Kidney (tissue), 14 donors: Measurements from ENCODE around the gene HPSE. TPM values are rescaled to one million over a fixed set of nuclear protein-coding genes. Genes with fewer than 3 reads are reported as not detected.

Source experiments
- DNase-seq, 5 donors: peaks; one replicate each; pipeline ENCODE4 v3.0.0-alpha.2; 2013 to 2020
- FAIRE-seq: peaks from 2 replicates; lab custom pipeline; 2012; peaks lifted over from hg19 to GRCh38; lab: Jason Lieb, UNC
- H3K27ac ChIP-seq, 2 donors: one replicate each; pipeline ENCODE4 v1.7.0; 2013; ENCODE audit warnings: low read depth in 2 of 2, low read length in 2 of 2, inconsistent platforms in 1 of 2
- H3K27me3 ChIP-seq: one replicate; pipeline ENCODE4 v1.7.1; 2013; ENCODE audit warnings: low read length, inconsistent platforms; ENCODE audit not compliant: control insufficient read depth, insufficient read depth
- H3K36me3 ChIP-seq, 3 donors: one replicate each; pipeline versions ENCODE4 v1.7.0 to v1.7.1; 2013; ENCODE audit warnings: low read length in 3 of 3, control low read depth in 1 of 3, inconsistent platforms in 1 of 3; ENCODE audit not compliant: insufficient read depth in 3 of 3, control insufficient read depth in 2 of 3
- H3K4me1 ChIP-seq, 3 donors: one replicate each; pipeline versions ENCODE4 v1.7.0 to v1.7.1; 2013; ENCODE audit warnings: low read length in 3 of 3, inconsistent platforms in 1 of 3, low read depth in 1 of 3; ENCODE audit not compliant: control insufficient read depth in 2 of 3, insufficient read depth in 2 of 3
- H3K4me3 ChIP-seq, 3 donors: one replicate each; pipeline versions ENCODE4 v1.7.0 to v1.8.1; 2013; ENCODE audit warnings: low read length in 3 of 3, control low read depth in 1 of 3, inconsistent platforms in 1 of 3
- H3K9ac ChIP-seq, 3 donors: one replicate each; pipeline versions ENCODE4 v1.7.0 to v1.7.1; 2013; ENCODE audit warnings: low read length in 3 of 3, control low read depth in 1 of 3, inconsistent platforms in 1 of 3
- H3K9me3 ChIP-seq, 3 donors: one replicate each; pipeline versions ENCODE4 v1.7.0 to v1.7.1; 2013; ENCODE audit warnings: low read length in 3 of 3, control low read depth in 1 of 3, inconsistent platforms in 1 of 3; ENCODE audit not compliant: control insufficient read depth in 2 of 3, insufficient read depth in 1 of 3
- CTCF ChIP-seq: IDR thresholded peaks from 3 replicates; pipeline ENCODE4 v1.5.1; 2012; ENCODE audit warnings: mild to moderate bottlenecking, moderate library complexity, borderline replicate concordance; ENCODE audit not compliant: insufficient read depth; ENCODE audit errors: extremely low read depth
- intact Hi-C: fragments of 100-400 bp; cut with DNase I; formaldehyde crosslinking; loops from one replicate; pipeline ENCODE4 v1.11.1; 2022
- polyA plus RNA-seq: library from polyadenylated mRNA; stranded (reverse); fragments of 350-450 nt; fragmentation: Illumina TruSeq; extraction: RNeasy Lipid Tissue Mini Kit (QIAGEN cat#74804); gene quantifications from one replicate; pipeline ENCODE4 v1.2.3, GENCODE V29; 2014; ENCODE audit warnings: low read depth, low replicate concordance; ENCODE audit not compliant: insufficient read depth
- total RNA-seq: library from RNA; stranded (reverse); fragmentation: NEBNext Ultra II Directional; extraction: Animal tissue kit (Norgen Biotek cat#: 25700); gene quantifications from one replicate; pipeline ENCODE4 v1.2.1, GENCODE V29; 2021
- donor health status: control.
- donor health status: control.
- donor health status: control.
- donor health status: control.
- donor health status: control.
- donor health status: DM: yes; HTN: yes; CAD: no.
- donor health status: Normal renal cell carcinoma (clear cell type).

HPSE gene
- total and polyA plus RNA-seq, 2 donors from 2014 or later = 1.9 to 6.8 TPM

DNA sequence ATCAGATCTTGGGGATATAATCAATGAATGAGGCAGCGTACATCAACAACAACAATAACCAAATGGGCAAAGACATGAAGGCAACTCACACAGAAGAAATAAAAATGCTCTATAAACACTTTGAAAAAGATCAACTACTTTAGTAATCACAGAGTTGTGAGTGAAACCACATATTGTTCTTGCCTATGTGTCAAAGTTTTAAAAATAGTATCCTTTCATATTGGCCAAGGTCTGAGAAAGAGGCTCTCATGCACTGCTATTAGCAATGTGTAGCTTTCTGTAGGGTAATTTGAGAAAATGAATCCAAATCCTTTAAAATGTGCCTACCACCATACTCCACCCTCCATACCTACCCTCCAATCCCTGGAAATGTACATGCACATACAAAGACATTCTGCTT, 75.1 kb downstream of the HPSE start:
- H3K4me1 ChIP-seq = peaks cover 0 to 2% (median 0%) of the 10 kb centered on the region in 3 donors
- no peaks in the 10 kb centered on the region for H3K27me3 ChIP-seq
- H3K27ac ChIP-seq = no peak overlapping the region
- no peaks in the 10 kb centered on the region for H3K36me3 ChIP-seq
- H3K9ac ChIP-seq = no peak overlapping the region
- H3K9me3 ChIP-seq = no peaks in the 10 kb centered on the region
- DNase-seq = no peak
- H3K4me3 ChIP-seq = no peak overlapping the region
- intact Hi-C loops = no loop called here
- no peak for TF ChIP-seq CTCF
- FAIRE-seq = no peak

DNA sequence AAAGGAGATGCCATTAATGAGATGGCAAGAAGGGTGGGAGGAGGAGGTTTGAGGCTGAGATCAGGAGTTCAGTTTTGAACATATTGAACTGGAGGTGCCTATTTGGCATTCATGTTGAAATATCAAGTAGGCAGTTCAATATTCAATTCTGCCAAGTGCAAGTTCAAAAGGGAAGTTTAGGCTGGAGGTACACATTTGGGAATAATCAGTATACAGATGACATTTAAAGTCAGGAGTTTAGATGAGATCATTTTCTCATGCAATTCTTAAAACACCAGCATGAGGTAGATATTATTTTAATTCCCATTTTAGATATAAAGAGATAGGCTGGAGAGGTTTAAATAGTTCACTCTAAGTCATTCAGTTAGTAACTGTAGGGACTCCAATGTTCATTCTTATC, 76.2 kb downstream of the HPSE start:
- H3K36me3 ChIP-seq = no peaks in the 10 kb centered on the region
- H3K27me3 ChIP-seq = no peaks in the 10 kb centered on the region
- H3K9me3 ChIP-seq = no peaks in the 10 kb centered on the region
- no peak for TF ChIP-seq CTCF
- no peak overlapping the region for H3K4me3 ChIP-seq
- intact Hi-C loops = no loop called here
- no peak overlapping the region for H3K9ac ChIP-seq
- H3K27ac ChIP-seq = no peak overlapping the region
- no peak for FAIRE-seq
- no peak for DNase-seq
- peaks cover 0 to 2% (median 0%) of the 10 kb centered on the region in 3 donors for H3K4me1 ChIP-seq

DNA sequence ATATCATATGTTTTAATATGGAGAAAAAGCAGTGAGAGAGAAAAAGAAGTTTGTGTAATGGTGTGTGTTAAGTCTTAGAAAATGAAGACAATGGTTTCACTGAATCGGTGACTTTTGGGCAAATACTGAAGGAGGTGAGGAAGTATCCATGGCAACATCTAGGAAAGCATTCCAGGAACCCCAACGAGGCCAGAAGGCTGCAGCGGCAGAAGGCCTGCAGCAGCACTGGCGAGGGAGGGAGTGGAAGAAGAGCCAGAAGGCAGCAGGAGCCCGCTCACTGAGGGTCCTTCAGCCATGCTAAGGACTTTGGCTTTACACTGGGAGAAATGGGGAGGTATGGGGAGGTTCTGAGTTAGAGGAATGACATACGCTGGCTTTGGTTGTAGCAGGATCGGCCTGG, 76.8 kb downstream of the HPSE start:
- peaks cover 0 to 2% (median 0%) of the 10 kb centered on the region in 3 donors for H3K4me1 ChIP-seq

More for the DNA sequence above, 76.8 kb downstream of the HPSE start:
- Histone ChIP-seq H3K27me3 (no peaks in the 10 kb centered on the region), H3K36me3 (no peaks in the 10 kb centered on the region), H3K9ac (no peak overlapping the region), H3K4me3 (no peak overlapping the region), H3K27ac (no peak overlapping the region), H3K9me3 (no peaks in the 10 kb centered on the region)
- FAIRE-seq (no peak), DNase-seq (no peak)
- TF ChIP-seq CTCF = no peak
- intact Hi-C loops = no loop called here
